ENCODE measurements around the gene SLC30A7.

DNA sequence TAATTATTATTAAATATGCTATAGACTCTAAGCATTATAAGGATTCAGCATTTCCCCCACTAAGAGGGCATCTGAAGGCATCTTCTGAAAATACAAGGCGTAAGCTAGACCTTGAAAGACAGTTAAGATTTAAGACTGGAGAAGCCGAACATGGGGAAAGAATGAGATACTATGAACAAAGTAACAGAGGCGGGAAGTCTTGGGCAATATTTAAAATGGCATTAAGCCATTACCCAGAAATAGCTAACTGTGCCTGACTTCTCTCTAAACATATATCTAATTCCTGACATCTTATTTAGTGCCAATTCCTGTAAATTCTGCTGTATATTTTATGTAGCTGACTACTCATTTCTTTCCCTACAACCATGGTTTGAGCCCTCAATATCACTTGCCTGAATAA lies 108.8 kb downstream of the SLC30A7 start:
- no peak for TF ChIP-seq GATA2 (IDR thresholded peaks at IDR 0.05; ENCODE audit: low read depth, low read length)
- no peak for TF ChIP-seq GATA3 (IDR thresholded peaks at IDR 0.05; ENCODE audit: low read depth, low read length)
